Measurements from ENCODE around the gene RYR2.

- TF ChIP-seq CTCF (IDR thresholded peaks at IDR 0.05; ENCODE audit: low read depth, low read length) (no peak), EZH2phosphoT487 (IDR thresholded peaks at IDR 0.05; ENCODE audit: low read depth) (no peak)
Measured at GRCh38 chr1:237120683-237121082, 78.7 kb downstream of the RYR2 start.

All from OCI-LY3 (cell line).